ENCODE data around the gene SPATA31D4.

The SPATA31D4 gene

DNA sequence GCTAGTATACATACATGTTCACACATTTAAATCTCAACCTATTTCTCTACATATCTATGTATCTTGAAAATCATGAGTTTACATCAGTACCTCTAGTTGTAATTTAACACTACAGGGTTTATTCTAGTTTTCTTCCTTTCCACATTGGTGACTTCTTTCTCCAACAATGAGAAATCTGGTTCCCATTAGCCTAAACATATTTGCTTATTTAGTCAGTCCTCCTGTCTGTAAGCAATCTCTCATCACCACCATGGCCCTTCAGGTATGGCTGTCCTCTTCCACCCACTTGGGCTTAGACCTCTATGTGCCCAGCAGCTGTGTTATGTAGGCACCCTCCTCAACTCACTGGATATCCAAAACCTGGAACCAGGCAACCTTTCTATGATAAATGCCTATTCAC, 52.3 kb downstream of the SPATA31D4 start:
- Histone ChIP-seq H3K4me3 (no peak overlapping the region), H3K27ac (no peak overlapping the region), H3K27me3 (no peaks in the 10 kb centered on the region), H3K4me2 (no peak overlapping the region), H4K20me1 (no peaks in the 10 kb centered on the region), H3K9ac (no peak overlapping the region), H3K4me1 (no peaks in the 10 kb centered on the region), H3K9me3 (replicated peaks in 1 of 11) (peaks cover 0 to 18% (median 14%) of the 10 kb centered on the region in 11 experiments; a peak in 16 of 22 replicates), H3K36me3 (no peaks in the 10 kb centered on the region)
- no peak for TF ChIP-seq Cebpa-rat (IDR thresholded peaks at IDR 0.05)

DNA sequence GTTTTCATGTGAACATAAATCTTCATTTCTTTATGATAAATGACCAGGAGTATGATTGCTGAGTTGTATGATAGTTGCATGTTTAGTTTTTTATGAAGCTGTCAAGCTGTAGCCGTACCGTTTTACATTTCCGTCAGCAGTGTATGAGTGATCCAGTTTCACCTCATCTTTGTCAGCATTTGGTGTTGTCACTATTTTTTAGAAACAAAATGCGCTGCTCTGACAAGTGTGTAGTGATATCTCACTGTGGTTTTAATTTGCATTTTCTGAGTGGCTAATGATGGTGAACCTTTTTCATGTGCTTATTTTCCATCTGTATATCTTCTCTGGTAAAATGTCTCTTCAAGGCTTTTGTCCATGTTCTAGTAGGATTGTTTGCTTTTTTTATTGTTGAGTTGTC, 53.7 kb downstream of the SPATA31D4 start:
- Histone ChIP-seq H3K9me3 (replicated peaks in 1 of 11) (peaks cover 0 to 10% (median 7%) of the 10 kb centered on the region in 11 experiments; a peak in 14 of 22 replicates), H3K27me3 (no peaks in the 10 kb centered on the region), H3K4me1 (no peaks in the 10 kb centered on the region), H3K9ac (no peak overlapping the region), H3K27ac (no peak overlapping the region), H3K36me3 (no peaks in the 10 kb centered on the region), H3K4me2 (no peak overlapping the region), H3K4me3 (no peak overlapping the region), H4K20me1 (no peaks in the 10 kb centered on the region)
- TF ChIP-seq Cebpa-rat (IDR thresholded peaks at IDR 0.05): no peak
